Stimulated activated CD4-positive, alpha-beta T cell treated with anti-CD3 and anti-CD28 coated beads, TNF-alpha, amount 100 ng/mL, for 48 hours (primary cell): ENCODE results near the gene HMCN2.

ENCODE experiments used
- DNase-seq, 3 donors: peaks; one replicate each; pipeline ENCODE4 v3.0.0-alpha.2; 2020; ENCODE audit warnings: low read depth in 3 of 3

Gene HMCN2

GRCh38 chr9:130345009-130345896, 79.7 kb downstream of the HMCN2 start:
- no peak for DNase-seq

- no peak for DNase-seq
Observed at GRCh38 chr9:130345897-130346385, 80.4 kb downstream of the HMCN2 start.

GRCh38 chr9:130346431-130346830, 80.9 kb downstream of the HMCN2 start:
- no peak for DNase-seq

- DNase-seq: no peak
Observed at GRCh38 chr9:130347036-130347435, 81.5 kb downstream of the HMCN2 start.

GRCh38 chr9:130347931-130348330, 82.4 kb downstream of the HMCN2 start:
- DNase-seq: no peak

- no peak for DNase-seq
Observed at GRCh38 chr9:130348341-130348740, 82.8 kb downstream of the HMCN2 start.

GRCh38 chr9:130348881-130349280, 83.3 kb downstream of the HMCN2 start:
- DNase-seq: no peak

- no peak for DNase-seq
Observed at GRCh38 chr9:130349398-130349797, 83.8 kb downstream of the HMCN2 start.

GRCh38 chr9:130351343-130351742, 85.8 kb downstream of the HMCN2 start:
- DNase-seq: no peak

GRCh38 chr9:130352081-130352480, 86.5 kb downstream of the HMCN2 start:
- no peak for DNase-seq

GRCh38 chr9:130352586-130353285, 87.2 kb downstream of the HMCN2 start:
- no peak for DNase-seq

GRCh38 chr9:130354378-130354777, 88.8 kb downstream of the HMCN2 start:
- DNase-seq: no peak

- no peak for DNase-seq
Observed at GRCh38 chr9:130354806-130355205, 89.2 kb downstream of the HMCN2 start.

- DNase-seq: no peak
Observed at GRCh38 chr9:130356033-130356432, 90.5 kb downstream of the HMCN2 start.

GRCh38 chr9:130356877-130357584, 91.5 kb downstream of the HMCN2 start:
- DNase-seq: no peak

GRCh38 chr9:130358928-130359327, 93.4 kb downstream of the HMCN2 start:
- DNase-seq: no peak

GRCh38 chr9:130359819-130360218, 94.3 kb downstream of the HMCN2 start:
- DNase-seq: no peak

- no peak for DNase-seq
Observed at GRCh38 chr9:130360672-130361071, 95.1 kb downstream of the HMCN2 start.

GRCh38 chr9:130361873-130362362, 96.4 kb downstream of the HMCN2 start:
- DNase-seq: no peak

- no peak for DNase-seq
Observed at GRCh38 chr9:130362691-130363090, 97.1 kb downstream of the HMCN2 start.

- DNase-seq: no peak
Observed at GRCh38 chr9:130363755-130364404, 98.3 kb downstream of the HMCN2 start.
